HCT116 (cell line): ENCODE measurements around the gene PCDHB2. TPM values are rescaled to one million over a fixed set of nuclear protein-coding genes. Genes with fewer than 3 reads are reported as not detected.

Source experiments
- ATAC-seq: fragments of 200-7000 bp; cut with Tn5 transposase; 2 replicates; pipeline ENCODE4 v1.9.1; 2020; ENCODE audit warnings: mild to moderate bottlenecking, moderate library complexity
- BruUV-seq: library from RNA; stranded (reverse); fragments of 400-500 nt; replicated peaks from 2 replicates; lab custom pipeline; 2021; lab: Mats Ljungman, UMichigan
- CTCF ChIA-PET: fragments of 300-600 bp; sonication (Branson Sonifier 250); formaldehyde crosslinking; loops from one replicate; lab custom pipeline; 2021; ENCODE audit warnings: antibody characterized with exemption; lab: Charles Lee
- POLR2A ChIA-PET: fragments of 300-600, 350-600 bp; sonication (Branson Sonifier 250); formaldehyde crosslinking; loops from one replicate; lab custom pipeline; 2021; ENCODE audit warnings: antibody characterized with exemption; lab: Charles Lee
- RAD21 ChIA-PET, 2 experiments: fragments of 300-600 bp; sonication (Branson Sonifier 250); formaldehyde crosslinking; loops; one replicate each; lab custom pipeline; 2023; ENCODE audit warnings: low total read pairs in 2 of 2; ENCODE audit not compliant: uncharacterized antibody in 2 of 2, unreplicated experiment in 2 of 2, low non-redundant PET in 1 of 2; lab: Charles Lee
- DNase-seq: peaks from one replicate; pipeline ENCODE4 v3.0.0-alpha.2; 2010; ENCODE audit warnings: low read depth, low spot score
- H2AFZ ChIP-seq: fragments of 200-600 bp; shearing (Covaris generic), sonication (generic); 2 replicates; pipeline ENCODE4 v1.6.1; 2017; ENCODE audit warnings: low read depth, mixed run types, mixed read lengths, antibody characterized with exemption, low read length; ENCODE audit not compliant: poor library complexity, severe bottlenecking
- H3K27ac ChIP-seq: 2 replicates; pipeline ENCODE4 v1.5.1; 2012; ENCODE audit warnings: low read depth, low read length
- H3K27me3 ChIP-seq: fragments of 200-600 bp; sonication (generic); 2 replicates; pipeline ENCODE4 v1.6.1; 2016; ENCODE audit warnings: mixed run types, low read length, mixed read lengths; ENCODE audit not compliant: insufficient read depth
- H3K36me3 ChIP-seq, 2 experiments: fragments of 200-500 bp in 1 of 2; fragments of 200-600 bp in 1 of 2; sonication (Bioruptor generic) in 1 of 2; sonication (generic) in 1 of 2; 2 replicates each; pipeline versions ENCODE4 v1.5.1 to v1.6.1; 2014 to 2016; ENCODE audit warnings: low read length in 2 of 2, inconsistent platforms in 1 of 2, mixed read lengths in 1 of 2, mixed run types in 1 of 2; ENCODE audit not compliant: insufficient read depth in 2 of 2, control insufficient read depth in 1 of 2
- H3K4me1 ChIP-seq, 2 experiments: fragments of 200-600 bp in 1 of 2; sonication (generic) in 1 of 2; 2 replicates each; pipeline versions ENCODE4 v1.5.1 to v1.6.1; 2012 to 2017; ENCODE audit warnings: low read length in 2 of 2, inconsistent platforms in 1 of 2, mild to moderate bottlenecking in 1 of 2, mixed read lengths in 1 of 2, mixed run types in 1 of 2, moderate library complexity in 1 of 2; ENCODE audit not compliant: insufficient read depth in 2 of 2, control insufficient read depth in 1 of 2
- H3K4me2 ChIP-seq: fragments of 200-600 bp; sonication (generic); 2 replicates; pipeline ENCODE4 v1.6.1; 2017; ENCODE audit warnings: mixed run types, low read length, mixed read lengths
- H3K4me3 ChIP-seq, 2 experiments: fragments of 200-600 bp in 1 of 2; sonication (generic) in 1 of 2; replicated peaks in 1 of 2; 2 replicates each; pipeline ENCODE4 v1.5.1; 2011 to 2016; ENCODE audit warnings: low read length in 2 of 2, control low read depth in 1 of 2, low read depth in 1 of 2, mild to moderate bottlenecking in 1 of 2, mixed read lengths in 1 of 2, mixed run types in 1 of 2
- H3K79me2 ChIP-seq: fragments of 200-600 bp; sonication (generic); 2 replicates; pipeline ENCODE4 v1.6.1; 2017; ENCODE audit warnings: mild to moderate bottlenecking, mixed run types, low read length, moderate library complexity, mixed read lengths; ENCODE audit not compliant: insufficient read depth
- H3K9ac ChIP-seq: fragments of 200-600 bp; sonication (generic); 2 replicates; pipeline ENCODE4 v1.6.1; 2016; ENCODE audit warnings: low read length, mixed read lengths
- H3K9me2 ChIP-seq: fragments of 200-600 bp; sonication (generic), shearing (Covaris generic); 2 replicates; pipeline ENCODE4 v1.6.1; 2017; ENCODE audit warnings: mixed run types, mild to moderate bottlenecking, moderate library complexity; ENCODE audit not compliant: insufficient read depth
- H3K9me3 ChIP-seq, 2 experiments: fragments of 200-500 bp in 1 of 2; fragments of 200-600 bp in 1 of 2; sonication (Bioruptor generic) in 1 of 2; sonication (generic) in 1 of 2; 2 replicates each; pipeline ENCODE4 v1.6.1; 2014 to 2017; ENCODE audit warnings: low read length in 2 of 2, mixed read lengths in 2 of 2, inconsistent platforms in 1 of 2, low read depth in 1 of 2, mild to moderate bottlenecking in 1 of 2, mixed run types in 1 of 2, moderate library complexity in 1 of 2; ENCODE audit not compliant: control insufficient read depth in 1 of 2, insufficient read depth in 1 of 2
- H4K20me1 ChIP-seq: fragments of 200-600 bp; sonication (generic), shearing (Covaris generic); 2 replicates; pipeline ENCODE4 v1.6.1; 2017; ENCODE audit warnings: mixed run types, mild to moderate bottlenecking, moderate library complexity; ENCODE audit not compliant: insufficient read depth
- CBX3 ChIP-seq: IDR thresholded peaks from 2 replicates; pipeline ENCODE4 v1.6.1; 2012; ENCODE audit warnings: low read depth
- EZH2phosphoT487 ChIP-seq: fragments of 200-600 bp; IDR thresholded peaks from 2 replicates; pipeline ENCODE4 v1.6.1; 2018; ENCODE audit warnings: antibody characterized with exemption, borderline replicate concordance
- FOSL1 ChIP-seq: IDR thresholded peaks from 2 replicates; pipeline ENCODE4 v1.6.1; 2012; ENCODE audit warnings: low read depth
- JUND ChIP-seq: IDR thresholded peaks from 2 replicates; pipeline ENCODE4 v1.6.1; 2012
- POLR2A ChIP-seq: IDR thresholded peaks from 2 replicates; pipeline ENCODE4 v1.7.0; 2011; ENCODE audit warnings: borderline replicate concordance; ENCODE audit not compliant: insufficient read depth, insufficient read length; ENCODE audit errors: extremely low read depth
- POLR2AphosphoS5 ChIP-seq: IDR thresholded peaks from 2 replicates; pipeline ENCODE4 v1.6.1; 2011; ENCODE audit warnings: mild to moderate bottlenecking, low read depth, low read length, moderate library complexity
- RAD21 ChIP-seq: IDR thresholded peaks from 2 replicates; pipeline ENCODE4 v1.6.1; 2012; ENCODE audit warnings: low read depth, mild to moderate bottlenecking
- SIN3A ChIP-seq: IDR thresholded peaks from 2 replicates; pipeline ENCODE4 v1.6.1; 2012; ENCODE audit warnings: low read depth
- SP1 ChIP-seq: IDR thresholded peaks from 2 replicates; pipeline ENCODE4 v1.6.1; 2012; ENCODE audit warnings: low read depth
- SRF ChIP-seq: IDR thresholded peaks from 2 replicates; pipeline ENCODE4 v1.6.1; 2012; ENCODE audit warnings: low read depth
- TCF7L2 ChIP-seq: IDR thresholded peaks from 2 replicates; pipeline ENCODE4 v1.7.0; 2011; ENCODE audit warnings: borderline replicate concordance, inconsistent platforms; ENCODE audit not compliant: insufficient read depth, insufficient read length; ENCODE audit errors: extremely low read depth
- YY1 ChIP-seq: IDR thresholded peaks from 2 replicates; pipeline ENCODE4 v1.6.1; 2011; ENCODE audit warnings: low read length, low read depth, moderate library complexity, mild to moderate bottlenecking; ENCODE audit not compliant: insufficient replicate concordance; ENCODE audit errors: extremely low read depth
- ZNF274 ChIP-seq: fragments of 200-500 bp; sonication (Bioruptor generic); IDR thresholded peaks from 2 replicates; pipeline ENCODE4 v1.6.1; 2014; ENCODE audit warnings: mild to moderate bottlenecking, low read depth, low read length, inconsistent platforms
- intact Hi-C: fragments of 100-400 bp; cut with micrococcal nuclease; formaldehyde crosslinking; loops from 2 replicates; pipeline ENCODE4 v1.10.0; 2022
- total RNA-seq: library from RNA; stranded (reverse); gene quantifications from one replicate; pipeline ENCODE4 v1.2.1, GENCODE V29; 2021; ENCODE audit not compliant: unreplicated experiment
- TF ChIP-seq, protein P1 (sequence below): IDR thresholded peaks from 2 replicates; pipeline ENCODE4 v1.6.1; 2012
- TF ChIP-seq, protein P2 (sequence below), 3 experiments: fragments of 200-600 bp in 1 of 3; sonication (generic) in 1 of 3; IDR thresholded peaks in 2 of 3; conservative IDR thresholded peaks in 1 of 3; 2 replicates each; pipeline ENCODE4 v1.5.1; 2012 to 2017; ENCODE audit warnings: low read depth in 2 of 3, low read length in 2 of 3, antibody characterized with exemption in 1 of 3, borderline replicate concordance in 1 of 3, control low read depth in 1 of 3, mild to moderate bottlenecking in 1 of 3, mixed read lengths in 1 of 3, mixed run types in 1 of 3, moderate library complexity in 1 of 3; ENCODE audit not compliant: insufficient read depth in 1 of 3

The PCDHB2 gene
- total RNA-seq, 1 experiment from 2014 or later = not detected

DNA sequence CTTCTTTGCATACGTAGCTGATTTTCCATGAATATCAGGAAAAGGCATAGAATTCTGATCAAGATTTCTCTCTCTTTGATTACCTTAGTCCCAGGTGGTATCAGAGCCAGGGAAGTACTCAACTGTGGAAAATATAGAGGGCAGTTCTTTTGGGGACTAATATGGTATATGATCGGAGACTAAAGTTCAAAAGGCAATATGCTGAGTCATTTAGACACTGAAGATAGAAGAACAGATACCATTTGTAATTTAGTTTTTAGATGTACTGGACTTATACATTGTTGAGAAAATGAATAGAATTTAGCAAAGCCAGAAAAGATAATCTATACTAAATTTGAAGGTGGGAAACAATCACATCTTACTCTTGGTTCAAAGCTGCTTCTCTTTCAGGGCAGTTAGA lies 10.9 kb downstream of the PCDHB2 start:
- ATAC-seq (no peak), DNase-seq (no peak)
- TF ChIP-seq POLR2A = no peak
- no peak for TF ChIP-seq YY1
- Histone ChIP-seq H4K20me1 (no peaks in the 10 kb centered on the region), H3K9ac (no peak overlapping the region), H3K9me3 (peaks cover 0 to 4% of the 10 kb centered on the region in 2 experiments; a peak in 1 of 4 replicates), H3K27ac (no peak overlapping the region), H3K27me3 (no peaks in the 10 kb centered on the region), H3K4me2 (no peak overlapping the region), H3K36me3 (no peaks in the 10 kb centered on the region), H3K9me2 (no peaks in the 10 kb centered on the region), H3K79me2 (no peaks in the 10 kb centered on the region), H3K4me1 (no peaks in the 10 kb centered on the region), H3K4me3 (no peak overlapping the region), H2AFZ (no peak overlapping the region)
- RAD21 ChIA-PET = no interaction called here
- no TSS peak for BruUV-seq
- intact Hi-C loops = no loop called here
- POLR2A ChIA-PET = no interaction called here
- CTCF ChIA-PET = no interaction called here

DNA sequence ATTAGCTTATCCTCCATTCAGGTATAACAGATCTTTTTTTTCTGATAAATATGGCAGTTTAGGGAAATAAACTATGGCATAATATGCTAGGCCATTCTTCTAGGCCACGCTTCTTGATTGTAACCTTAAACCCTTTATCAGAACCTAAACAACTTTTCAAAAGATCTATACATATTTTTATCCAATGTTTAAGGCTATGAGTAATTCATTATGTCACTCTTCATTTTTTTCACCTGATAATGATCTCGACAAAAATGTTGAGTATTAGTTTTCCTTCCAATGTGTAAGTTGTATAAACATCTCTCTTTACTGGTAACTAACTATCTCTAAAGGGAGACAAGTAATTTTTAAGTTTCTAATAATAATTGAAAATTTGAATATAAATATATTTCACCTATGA lies 24.8 kb downstream of the PCDHB2 start:
- ChIA-PET POLR2A (no interaction called here), RAD21 (no interaction called here), CTCF (no interaction called here)
- Histone ChIP-seq H3K4me3 (no peak overlapping the region), H3K79me2 (no peaks in the 10 kb centered on the region), H3K9me3 (no peaks in the 10 kb centered on the region), H3K36me3 (no peaks in the 10 kb centered on the region), H3K4me1 (no peaks in the 10 kb centered on the region), H3K9ac (no peak overlapping the region), H3K27me3 (no peaks in the 10 kb centered on the region), H4K20me1 (no peaks in the 10 kb centered on the region), H3K9me2 (no peaks in the 10 kb centered on the region), H2AFZ (no peak overlapping the region), H3K4me2 (no peak overlapping the region), H3K27ac (no peak overlapping the region)
- ATAC-seq (no peak), DNase-seq (no peak)
- TF ChIP-seq SIN3A (no peak), POLR2A (no peak), POLR2AphosphoS5 (no peak), SP1 (no peak), SRF (no peak), EZH2phosphoT487 (no peak), RAD21 (no peak), JUND (no peak), FOSL1 (no peak), CBX3 (no peak), ZNF274 (no peak), TCF7L2 (no peak)
- TF ChIP-seq, protein P1, sequence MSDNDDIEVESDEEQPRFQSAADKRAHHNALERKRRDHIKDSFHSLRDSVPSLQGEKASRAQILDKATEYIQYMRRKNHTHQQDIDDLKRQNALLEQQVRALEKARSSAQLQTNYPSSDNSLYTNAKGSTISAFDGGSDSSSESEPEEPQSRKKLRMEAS = no peak
- TF ChIP-seq, protein P2, sequence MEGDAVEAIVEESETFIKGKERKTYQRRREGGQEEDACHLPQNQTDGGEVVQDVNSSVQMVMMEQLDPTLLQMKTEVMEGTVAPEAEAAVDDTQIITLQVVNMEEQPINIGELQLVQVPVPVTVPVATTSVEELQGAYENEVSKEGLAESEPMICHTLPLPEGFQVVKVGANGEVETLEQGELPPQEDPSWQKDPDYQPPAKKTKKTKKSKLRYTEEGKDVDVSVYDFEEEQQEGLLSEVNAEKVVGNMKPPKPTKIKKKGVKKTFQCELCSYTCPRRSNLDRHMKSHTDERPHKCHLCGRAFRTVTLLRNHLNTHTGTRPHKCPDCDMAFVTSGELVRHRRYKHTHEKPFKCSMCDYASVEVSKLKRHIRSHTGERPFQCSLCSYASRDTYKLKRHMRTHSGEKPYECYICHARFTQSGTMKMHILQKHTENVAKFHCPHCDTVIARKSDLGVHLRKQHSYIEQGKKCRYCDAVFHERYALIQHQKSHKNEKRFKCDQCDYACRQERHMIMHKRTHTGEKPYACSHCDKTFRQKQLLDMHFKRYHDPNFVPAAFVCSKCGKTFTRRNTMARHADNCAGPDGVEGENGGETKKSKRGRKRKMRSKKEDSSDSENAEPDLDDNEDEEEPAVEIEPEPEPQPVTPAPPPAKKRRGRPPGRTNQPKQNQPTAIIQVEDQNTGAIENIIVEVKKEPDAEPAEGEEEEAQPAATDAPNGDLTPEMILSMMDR (IDR thresholded peaks at IDR 0.05 in 2 of 3, conservative IDR thresholded peaks at IDR 0.05 in 1 of 3; ENCODE audit: borderline replicate concordance in 1 of 3, insufficient read depth in 1 of 3, low read depth in 2 of 3, low read length in 2 of 3) = no peak
- intact Hi-C loops = no loop called here
- no TSS peak for BruUV-seq
